Peyer's patch (tissue), 4 donors: ENCODE data around the gene PTPRB.

ENCODE experiments used
- POLR2A ChIP-seq, 2 donors: fragments of 450-650 bp; IDR thresholded peaks; one replicate each; pipeline ENCODE4 v1.5.1; 2017; ENCODE audit warnings: antibody characterized with exemption in 2 of 2, mild to moderate bottlenecking in 2 of 2, moderate library complexity in 2 of 2
- TF ChIP-seq, protein P1 (sequence below), 6 experiments: fragments of 450-650 bp in 4 of 6; fragments of 200-600 bp in 2 of 6; sonication (generic) in 1 of 6; IDR thresholded peaks; one replicate each; pipeline ENCODE4 v1.5.1; 2017 to 2019; ENCODE audit warnings: antibody characterized with exemption in 6 of 6, mild to moderate bottlenecking in 3 of 6, moderate library complexity in 1 of 6

GRCh38 chr12:70604662-70605061 is 32.6 kb downstream of the PTPRB start:
- TF ChIP-seq, protein P1, sequence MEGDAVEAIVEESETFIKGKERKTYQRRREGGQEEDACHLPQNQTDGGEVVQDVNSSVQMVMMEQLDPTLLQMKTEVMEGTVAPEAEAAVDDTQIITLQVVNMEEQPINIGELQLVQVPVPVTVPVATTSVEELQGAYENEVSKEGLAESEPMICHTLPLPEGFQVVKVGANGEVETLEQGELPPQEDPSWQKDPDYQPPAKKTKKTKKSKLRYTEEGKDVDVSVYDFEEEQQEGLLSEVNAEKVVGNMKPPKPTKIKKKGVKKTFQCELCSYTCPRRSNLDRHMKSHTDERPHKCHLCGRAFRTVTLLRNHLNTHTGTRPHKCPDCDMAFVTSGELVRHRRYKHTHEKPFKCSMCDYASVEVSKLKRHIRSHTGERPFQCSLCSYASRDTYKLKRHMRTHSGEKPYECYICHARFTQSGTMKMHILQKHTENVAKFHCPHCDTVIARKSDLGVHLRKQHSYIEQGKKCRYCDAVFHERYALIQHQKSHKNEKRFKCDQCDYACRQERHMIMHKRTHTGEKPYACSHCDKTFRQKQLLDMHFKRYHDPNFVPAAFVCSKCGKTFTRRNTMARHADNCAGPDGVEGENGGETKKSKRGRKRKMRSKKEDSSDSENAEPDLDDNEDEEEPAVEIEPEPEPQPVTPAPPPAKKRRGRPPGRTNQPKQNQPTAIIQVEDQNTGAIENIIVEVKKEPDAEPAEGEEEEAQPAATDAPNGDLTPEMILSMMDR (IDR thresholded peaks at IDR 0.05), result no peak
- TF ChIP-seq POLR2A (IDR thresholded peaks at IDR 0.05), result no peak
